K562 (cell line): ENCODE data around the gene MAB21L4. TPM values are rescaled to one million over a fixed set of nuclear protein-coding genes. Genes with fewer than 3 reads are reported as not detected.

Experiments used
- ATAC-seq: fragments of 200-7000 bp; cut with Tn5 transposase; 3 replicates; pipeline ENCODE4 v1.9.1; 2020; ENCODE audit warnings: moderate library complexity
- BruUV-seq: library from RNA; stranded (reverse); fragments of 400-500 nt; replicated peaks from 2 replicates; lab custom pipeline; 2021; lab: Mats Ljungman, UMichigan
- CTCF ChIA-PET: fragments of 300-600 bp; formaldehyde crosslinking; extraction: SDS; loops from one replicate; lab custom pipeline; 2021; ENCODE audit warnings: low intra/inter-chr PET ratio; lab: Yijun Ruan, JAX
- POLR2A ChIA-PET: fragments of 300-600, 350-650 bp; sonication (Branson Sonifier 250); formaldehyde crosslinking; extraction: SDS; loops from one replicate; lab custom pipeline; 2021; ENCODE audit warnings: antibody characterized with exemption, inconsistent platforms; lab: Yijun Ruan, JAX
- DNase-seq, 4 experiments: peaks; one replicate each; pipeline versions ENCODE4 v3.0.0 to v3.0.0-alpha.2; 2011 to 2018; ENCODE audit warnings: low spot score in 3 of 4, mixed read lengths in 3 of 4; ENCODE audit errors: extremely low read depth in 1 of 4
- FAIRE-seq: peaks from 2 replicates; lab custom pipeline; 2011; peaks lifted over from hg19 to GRCh38; lab: Jason Lieb, UNC
- H2AFZ ChIP-seq: 2 replicates; pipeline ENCODE4 v1.6.0; 2011; ENCODE audit warnings: low read depth, low read length, control low read depth, inconsistent platforms
- H3K27ac ChIP-seq: fragments of 200-600 bp; 3 replicates; pipeline ENCODE4 v1.8.0; 2011; ENCODE audit warnings: low read depth, mild to moderate bottlenecking, control low read depth, inconsistent platforms, low read length, moderate library complexity, mixed read lengths; ENCODE audit errors: extremely low read depth
- H3K27me3 ChIP-seq, 2 experiments: fragments of 300-600 bp in 1 of 2; 2 replicates in 1 of 2; 3 replicates in 1 of 2; pipeline versions ENCODE4 v1.6.0 to v1.8.0; 2011; ENCODE audit warnings: inconsistent platforms in 2 of 2, low read length in 2 of 2, mild to moderate bottlenecking in 1 of 2, mixed read lengths in 1 of 2, moderate library complexity in 1 of 2; ENCODE audit not compliant: control insufficient read depth in 2 of 2, insufficient read depth in 2 of 2
- H3K36me3 ChIP-seq: fragments of 300-600 bp; 3 replicates; pipeline ENCODE4 v1.8.0; 2011; ENCODE audit warnings: mild to moderate bottlenecking, low read length, inconsistent platforms; ENCODE audit not compliant: control insufficient read depth, insufficient read depth
- H3K4me1 ChIP-seq, 2 experiments: fragments of 200-600 bp in 1 of 2; replicated peaks in 1 of 2; 2 replicates in 1 of 2; 3 replicates in 1 of 2; pipeline versions ENCODE4 v1.5.1 to v1.8.0; 2011; ENCODE audit warnings: inconsistent platforms in 2 of 2, low read length in 2 of 2, mild to moderate bottlenecking in 1 of 2, mixed read lengths in 1 of 2, moderate library complexity in 1 of 2; ENCODE audit not compliant: control insufficient read depth in 2 of 2, insufficient read depth in 2 of 2
- H3K4me2 ChIP-seq: 2 replicates; pipeline ENCODE4 v1.6.1; 2011; ENCODE audit warnings: low read length, control low read depth, inconsistent platforms, mixed read lengths; ENCODE audit not compliant: insufficient read depth
- H3K4me3 ChIP-seq: fragments of 200-600 bp; sonication (generic), shearing (Covaris generic); 2 replicates; pipeline ENCODE4 v1.5.1; 2016; ENCODE audit warnings: control low read depth, inconsistent platforms
- H3K79me2 ChIP-seq: fragments of 200-600 bp; 3 replicates; pipeline ENCODE4 v1.8.0; 2011; ENCODE audit warnings: low read length, inconsistent platforms; ENCODE audit not compliant: control insufficient read depth, insufficient read depth
- H3K9ac ChIP-seq, 2 experiments: 2 replicates each; pipeline versions ENCODE4 v1.6.0 to v1.6.1; 2011; ENCODE audit warnings: low read depth in 2 of 2, low read length in 2 of 2, control low read depth in 1 of 2, inconsistent platforms in 1 of 2, mild to moderate bottlenecking in 1 of 2, mixed read lengths in 1 of 2; ENCODE audit not compliant: insufficient read depth in 1 of 2
- H3K9me1 ChIP-seq: one replicate; pipeline ENCODE4 v1.6.0; 2011; ENCODE audit warnings: inconsistent platforms, mild to moderate bottlenecking, low read length, moderate library complexity; ENCODE audit not compliant: control insufficient read depth, insufficient read depth
- H3K9me3 ChIP-seq: replicated peaks from 2 replicates; pipeline ENCODE4 v1.5.1; 2011; ENCODE audit warnings: low read depth, low read length, inconsistent platforms; ENCODE audit not compliant: control insufficient read depth, insufficient read depth
- H4K20me1 ChIP-seq: replicated peaks from 2 replicates; pipeline ENCODE4 v1.6.1; 2011; ENCODE audit warnings: low read length, inconsistent platforms, mixed read lengths; ENCODE audit not compliant: control insufficient read depth, insufficient read depth
- ARID1B ChIP-seq: fragments of 450-650 bp; IDR thresholded peaks from 2 replicates; pipeline ENCODE4 v1.6.1; 2016; ENCODE audit warnings: antibody characterized with exemption, mild to moderate bottlenecking, inconsistent platforms
- BRF2 ChIP-seq: IDR thresholded peaks from 3 replicates; pipeline ENCODE4 v1.6.1; 2011; ENCODE audit warnings: borderline replicate concordance, mild to moderate bottlenecking; ENCODE audit not compliant: insufficient read length, insufficient read depth
- CREB1 ChIP-seq, 2 experiments: sonication (generic) in 1 of 2; formaldehyde crosslinking in 1 of 2; IDR thresholded peaks; 2 replicates each; pipeline versions ENCODE4 v1.6.1 to v1.8.0; 2012 to 2022; ENCODE audit warnings: inconsistent platforms in 1 of 2, mild to moderate bottlenecking in 1 of 2, missing genetic modification reagents in 1 of 2, moderate library complexity in 1 of 2
- CREBBP ChIP-seq: IDR thresholded peaks from one replicate; pipeline ENCODE4 v1.6.1; 2012; ENCODE audit warnings: low read depth, mild to moderate bottlenecking, control low read depth, inconsistent platforms, low read length
- NR0B1 ChIP-seq: fragments of 450-650 bp; IDR thresholded peaks from one replicate; pipeline ENCODE4 v1.6.1; 2018; ENCODE audit warnings: mild to moderate bottlenecking, moderate library complexity; ENCODE audit not compliant: partially characterized antibody
- NR2C2 ChIP-seq, 2 experiments: fragments of 200-800 bp in 1 of 2; sonication (Bioruptor generic) in 1 of 2; sonication (generic) in 1 of 2; formaldehyde crosslinking in 1 of 2; IDR thresholded peaks; 2 replicates each; pipeline versions ENCODE4 v1.6.1 to v1.8.0; 2016 to 2022; ENCODE audit warnings: mild to moderate bottlenecking in 1 of 2, missing compliant biosample characterization in 1 of 2, missing genetic modification characterization in 1 of 2, missing genetic modification reagents in 1 of 2
- POLR3G ChIP-seq: IDR thresholded peaks from 2 replicates; pipeline ENCODE4 v1.6.1; 2011; ENCODE audit not compliant: insufficient read length, insufficient replicate concordance; ENCODE audit errors: extremely low read depth
- PTTG1 ChIP-seq: fragments of 450-650 bp; IDR thresholded peaks from 2 replicates; pipeline ENCODE4 v1.6.1; 2016; ENCODE audit warnings: low read depth, mild to moderate bottlenecking, missing genetic modification characterization, missing compliant biosample characterization
- SLC30A9 ChIP-seq: fragments of 250-450 bp; sonication (Bioruptor Pico); IDR thresholded peaks from 2 replicates; pipeline ENCODE4 v1.8.0; 2022; ENCODE audit warnings: mild to moderate bottlenecking, moderate library complexity
- TAF15 ChIP-seq: fragments of 200-400 bp; formaldehyde crosslinking; IDR thresholded peaks from 2 replicates; pipeline ENCODE4 v1.6.1; 2017; ENCODE audit warnings: mild to moderate bottlenecking, low read depth, low read length, moderate library complexity
- ZNF639 ChIP-seq, 2 experiments: fragments of 200-800 bp in 1 of 2; sonication (Bioruptor generic) in 1 of 2; sonication (generic) in 1 of 2; formaldehyde crosslinking in 1 of 2; IDR thresholded peaks in 1 of 2; conservative IDR thresholded peaks in 1 of 2; 2 replicates each; pipeline versions ENCODE4 v1.5.0 to v1.6.1; 2016 to 2020; ENCODE audit warnings: missing compliant biosample characterization in 1 of 2, missing genetic modification characterization in 1 of 2, missing genetic modification reagents in 1 of 2
- WGBS: fragments of 100-300 bp; shearing (Covaris generic); methylation state at CpG from one replicate; pipeline ENCODE4 v1.1.6; 2016; ENCODE audit warnings: low coverage, mixed read lengths; ENCODE audit not compliant: insufficient coverage; ENCODE audit errors: missing lambda C conversion rate; 5-methylcytosine and 5-hydroxymethylcytosine counted together
- in situ Hi-C: fragments of 300-500 bp; cut with MboI; formaldehyde crosslinking; loops from 4 replicates; pipeline ENCODE4 v1.15.0; 2018; ENCODE audit warnings: inconsistent platforms, mixed read lengths
- intact Hi-C: fragments of 100-400 bp; cut with micrococcal nuclease; formaldehyde crosslinking; loops from 2 replicates; pipeline ENCODE4 v1.14.2; 2022
- polyA plus RNA-seq, 8 experiments: library from polyadenylated mRNA; depleted of rRNA in 4 of 8; stranded (reverse) in 5 of 8; unstranded in 3 of 8; fragments of >200 nt; fragmentation: Nextera tagmentation in 2 of 8; fragmentation: Illumina TruSeq in 1 of 8; extraction: Ambion mirVana in 2 of 8; extraction: Trizol in 1 of 8; gene quantifications; 2 replicates each; pipeline versions ENCODE4 v1.2.1 to v1.2.3, GENCODE V29; 2011 to 2014; ENCODE audit warnings: inconsistent platforms in 1 of 8, missing spikeins in 1 of 8
- total RNA-seq, 7 experiments: library from RNA; depleted of rRNA in 6 of 7; stranded (reverse); fragments of >200 nt in 6 of 7; fragmentation: Illumina TruSeq in 2 of 7; extraction: Trizol in 2 of 7; gene quantifications; 2 replicates each; pipeline versions ENCODE4 v1.2.1 to v1.2.3, GENCODE V29; 2011 to 2021; ENCODE audit warnings: low replicate concordance in 1 of 7
- TF ChIP-seq, protein P1 (sequence below): fragments of 250-450 bp; sonication (Bioruptor Pico); IDR thresholded peaks from 2 replicates; pipeline ENCODE4 v1.5.0; 2021

The MAB21L4 gene
- total and polyA plus RNA-seq, 9 of the 15 experiments (the other 6 are each of a cell fraction or from before 2014, with no cell fraction given): 0.03 TPM; not detected in 8

GRCh38 chr2:240875228-240876034, 20.5 kb downstream of the MAB21L4 start:
- no peak for FAIRE-seq
- no peaks in the 10 kb centered on the region for H3K9me3 ChIP-seq
- H3K27me3 ChIP-seq: peaks cover 3 to 60% of the 10 kb centered on the region in 2 experiments; a peak in 3 of 5 replicates
- no peak overlapping the region for H3K9ac ChIP-seq
- ATAC-seq: no peak
- H3K36me3 ChIP-seq: no peaks in the 10 kb centered on the region
- H3K9me1 ChIP-seq: no peaks in the 10 kb centered on the region
- CTCF ChIA-PET: interaction anchor here (0.6 kb wide), 1 partner anchor 26 kb away, joined by 3 read pairs; no protein-coding TSS in a partner anchor
- no peaks in the 10 kb centered on the region for H4K20me1 ChIP-seq
- no peaks in the 10 kb centered on the region; a peak in 2 of 5 replicates for H3K4me1 ChIP-seq
- TF ChIP-seq PTTG1 (tag): no peak
- TF ChIP-seq CREBBP: no peak
- no peak for TF ChIP-seq BRF2
- no peak for TF ChIP-seq ZNF639 (CRISPR knock-in tag; conservative IDR thresholded peaks at IDR 0.05 in 1 of 2, IDR thresholded peaks at IDR 0.05 in 1 of 2)
- TF ChIP-seq ARID1B: no peak
- no peak for TF ChIP-seq SLC30A9 (CRISPR knock-in tag)
- no peak for TF ChIP-seq NR0B1
- TF ChIP-seq, protein P1, sequence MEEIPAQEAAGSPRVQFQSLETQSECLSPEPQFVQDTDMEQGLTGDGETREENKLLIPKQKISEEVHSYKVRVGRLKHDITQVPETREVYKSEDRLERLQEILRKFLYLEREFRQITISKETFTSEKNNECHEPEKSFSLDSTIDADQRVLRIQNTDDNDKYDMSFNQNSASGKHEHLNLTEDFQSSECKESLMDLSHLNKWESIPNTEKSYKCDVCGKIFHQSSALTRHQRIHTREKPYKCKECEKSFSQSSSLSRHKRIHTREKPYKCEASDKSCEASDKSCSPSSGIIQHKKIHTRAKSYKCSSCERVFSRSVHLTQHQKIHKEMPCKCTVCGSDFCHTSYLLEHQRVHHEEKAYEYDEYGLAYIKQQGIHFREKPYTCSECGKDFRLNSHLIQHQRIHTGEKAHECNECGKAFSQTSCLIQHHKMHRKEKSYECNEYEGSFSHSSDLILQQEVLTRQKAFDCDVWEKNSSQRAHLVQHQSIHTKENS (CRISPR knock-in tag): no peak
- TF ChIP-seq CREB1 (IDR thresholded peaks at IDR 0.05): no peak
- TF ChIP-seq CREB1 (CRISPR knock-in tag; IDR thresholded peaks at IDR 0.05): no peak
- no peak for TF ChIP-seq NR2C2 (CRISPR knock-in tag; IDR thresholded peaks at IDR 0.05)
- no peak for TF ChIP-seq NR2C2 (tag; IDR thresholded peaks at IDR 0.05)
- TF ChIP-seq TAF15: no peak
- no peak for TF ChIP-seq POLR3G
- TF ChIP-seq, all 486 proteins: peak for 0
- H2AFZ ChIP-seq: no peak overlapping the region
- no peaks in the 10 kb centered on the region for H3K79me2 ChIP-seq
- H3K4me3 ChIP-seq: no peak overlapping the region
- intact Hi-C loops: no loop called here
- DNase-seq: no peak
- no peak overlapping the region for H3K4me2 ChIP-seq
- H3K27ac ChIP-seq: no peak overlapping the region
- no TSS peak for BruUV-seq
- in situ Hi-C loops: no loop called here
- WGBS: 3% methylated on average over 19 of the region's 22 CpGs
- POLR2A ChIA-PET: no interaction called here
